C4-2B (cell line): ENCODE data around the gene SLC19A3.

Experiments used
- CTCF ChIP-seq: fragments of 450-650 bp; conservative IDR thresholded peaks from 2 replicates; pipeline ENCODE4 v1.5.1; 2017; ENCODE audit warnings: mild to moderate bottlenecking
- ZFX ChIP-seq: fragments of 450-650 bp; IDR thresholded peaks from 2 replicates; pipeline ENCODE4 v1.6.1; 2017

- TF ChIP-seq CTCF (no peak), ZFX (no peak)
These were observed 43.3 kb downstream of the SLC19A3 start for GRCh38 chr2:227674485-227674884.
